ENCODE results near the gene GIMAP7. TPM values are rescaled to one million over a fixed set of nuclear protein-coding genes. Genes with fewer than 3 reads are reported as not detected.
"Not testable (repeated sequence)": the region's sequence is repeated elsewhere in the genome, so short reads cannot be mapped to it uniquely, and the experiment has no call there.

The GIMAP7 gene
- total and polyA plus RNA-seq, 10 donors: 48.7 to 137 (median 101) TPM

GRCh38 chr7:150487625-150488024 lies 27.0 kb upstream of the GIMAP7 start:
- Histone ChIP-seq H3K27me3 (replicated peaks in 1 of 7) (no peaks in the 10 kb centered on the region), H3K27ac (peak overlapping the region in 1 of 8 donors; percentile 84), H3K4me3 (no peak overlapping the region), H3K9me3 (peaks cover 0 to 11% (median 6%) of the 10 kb centered on the region in 8 donors), H3K4me1 (peaks cover 10 to 75% (median 33%) of the 10 kb centered on the region in 6 donors), H3K36me3 (no peaks in the 10 kb centered on the region)
- no peak for DNase-seq
- TF ChIP-seq POLR2AphosphoS5 (IDR thresholded peaks at IDR 0.05): no peak
- TF ChIP-seq, protein P1, sequence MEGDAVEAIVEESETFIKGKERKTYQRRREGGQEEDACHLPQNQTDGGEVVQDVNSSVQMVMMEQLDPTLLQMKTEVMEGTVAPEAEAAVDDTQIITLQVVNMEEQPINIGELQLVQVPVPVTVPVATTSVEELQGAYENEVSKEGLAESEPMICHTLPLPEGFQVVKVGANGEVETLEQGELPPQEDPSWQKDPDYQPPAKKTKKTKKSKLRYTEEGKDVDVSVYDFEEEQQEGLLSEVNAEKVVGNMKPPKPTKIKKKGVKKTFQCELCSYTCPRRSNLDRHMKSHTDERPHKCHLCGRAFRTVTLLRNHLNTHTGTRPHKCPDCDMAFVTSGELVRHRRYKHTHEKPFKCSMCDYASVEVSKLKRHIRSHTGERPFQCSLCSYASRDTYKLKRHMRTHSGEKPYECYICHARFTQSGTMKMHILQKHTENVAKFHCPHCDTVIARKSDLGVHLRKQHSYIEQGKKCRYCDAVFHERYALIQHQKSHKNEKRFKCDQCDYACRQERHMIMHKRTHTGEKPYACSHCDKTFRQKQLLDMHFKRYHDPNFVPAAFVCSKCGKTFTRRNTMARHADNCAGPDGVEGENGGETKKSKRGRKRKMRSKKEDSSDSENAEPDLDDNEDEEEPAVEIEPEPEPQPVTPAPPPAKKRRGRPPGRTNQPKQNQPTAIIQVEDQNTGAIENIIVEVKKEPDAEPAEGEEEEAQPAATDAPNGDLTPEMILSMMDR (IDR thresholded peaks at IDR 0.05 in 8 of 11, conservative IDR thresholded peaks at IDR 0.05 in 3 of 11): no peak
- TF ChIP-seq POLR2A (IDR thresholded peaks at IDR 0.05): no peak
- WGBS, 5 donors: 66 to 90% (median 89%) methylated on average over 2 of the region's 2 CpGs
- intact Hi-C loops (cut with DNase I; ENCODE audit: low total_unique reads): no loop called here

GRCh38 chr7:150489782-150490181 lies 24.9 kb upstream of the GIMAP7 start:
- Histone ChIP-seq H3K4me3 (no peak overlapping the region), H3K27ac (peak overlapping the region in 4 of 8 donors; percentile 32 to 84 (median 54)), H3K36me3 (no peaks in the 10 kb centered on the region), H3K27me3 (replicated peaks in 1 of 7) (no peaks in the 10 kb centered on the region), H3K4me1 (peaks cover 0 to 54% (median 12%) of the 10 kb centered on the region in 6 donors), H3K9me3 (peaks cover 0 to 13% (median 6%) of the 10 kb centered on the region in 8 donors)
- TF ChIP-seq POLR2A (IDR thresholded peaks at IDR 0.05) (no peak), POLR2AphosphoS5 (IDR thresholded peaks at IDR 0.05) (no peak)
- TF ChIP-seq, protein P1 (IDR thresholded peaks at IDR 0.05 in 8 of 11, conservative IDR thresholded peaks at IDR 0.05 in 3 of 11): no peak
- DNase-seq: no peak
- 58 to 91% (median 73%) methylated on average over 1 of the region's 1 CpG for WGBS, 5 donors
- intact Hi-C loops (cut with DNase I; ENCODE audit: low total_unique reads): no loop called here

- H3K27ac ChIP-seq; H3K36me3 ChIP-seq; intact Hi-C loops (cut with DNase I; ENCODE audit: low total_unique reads); H3K27me3 ChIP-seq (replicated peaks in 1 of 7); H3K4me3 ChIP-seq; DNase-seq: not testable (repeated sequence)
- Histone ChIP-seq H3K9me3 (peaks cover 0 to 22% (median 7%) of the 10 kb centered on the region in 8 donors), H3K4me1 (peaks cover 0 to 17% (median 1%) of the 10 kb centered on the region in 6 donors)
- WGBS, 5 donors: 80 to 86% (median 83%) methylated on average over 1 to 3 of the region's 3 CpGs; no CpG with 5 or more reads in 1 of the 5 donors
Measured at GRCh38 chr7:150493442-150493841, 21.2 kb upstream of the GIMAP7 start.

- TF ChIP-seq POLR2AphosphoS5 (IDR thresholded peaks at IDR 0.05) (peak in 1 of 3 donors; percentile 14), POLR2A (IDR thresholded peaks at IDR 0.05) (no peak)
- TF ChIP-seq, protein P1 (IDR thresholded peaks at IDR 0.05 in 8 of 11, conservative IDR thresholded peaks at IDR 0.05 in 3 of 11): no peak
- no peaks in the 10 kb centered on the region for H3K36me3 ChIP-seq
- no peak overlapping the region for H3K4me3 ChIP-seq
- DNase-seq: no peak
- no peaks in the 10 kb centered on the region for H3K27me3 ChIP-seq (replicated peaks in 1 of 7)
- H3K27ac ChIP-seq: peak overlapping the region in 7 of 8 donors; percentile 49 to 83 (median 66)
- intact Hi-C loops (cut with DNase I; ENCODE audit: low total_unique reads): no loop called here
- H3K4me1 ChIP-seq: peaks cover 17 to 53% (median 34%) of the 10 kb centered on the region in 6 donors
- H3K9me3 ChIP-seq: peaks cover 0 to 9% (median 0%) of the 10 kb centered on the region in 8 donors
Measured at GRCh38 chr7:150502519-150502918, 12.2 kb upstream of the GIMAP7 start.

Measured in spleen (tissue), 11 donors.